ENCODE results near the gene ROPN1.
A peak's percentile ranks its signal among the peaks of the same experiment; 100 is the strongest.
"Not testable (repeated sequence)": the region's sequence is repeated elsewhere in the genome, so short reads cannot be mapped to it uniquely, and the experiment has no call there.

Gene ROPN1

DNA sequence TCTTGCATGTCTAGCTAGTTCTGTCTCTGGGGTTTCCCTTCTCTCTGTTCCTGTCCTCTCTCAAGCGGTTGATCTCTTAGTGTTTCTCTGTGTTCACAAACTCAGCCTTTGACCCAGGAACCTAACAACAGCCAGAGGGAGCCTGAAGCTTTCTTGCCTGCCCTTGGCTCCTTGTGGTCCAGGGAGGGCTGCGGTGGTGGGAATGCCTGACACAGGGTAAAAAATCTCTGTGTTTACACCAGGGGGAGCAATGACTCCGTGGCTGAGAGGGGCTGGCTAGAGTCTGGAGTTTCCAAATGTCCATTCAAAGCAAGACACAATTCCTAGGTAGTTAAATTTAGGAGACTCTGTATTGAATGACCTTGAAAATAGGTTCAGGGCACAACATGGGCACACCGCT is 24.6 kb upstream of the ROPN1 start:
- H3K4me1 Mint-ChIP-seq (ENCODE audit: low read depth); H3K4me3 Mint-ChIP-seq; H3K36me3 Mint-ChIP-seq (ENCODE audit: low read depth); H3K9me3 Mint-ChIP-seq: not testable (repeated sequence)
- peak overlapping the region; percentile 46 for H3K27ac Mint-ChIP-seq
- peaks cover 46% of the 10 kb centered on the region for H3K27me3 Mint-ChIP-seq (ENCODE audit: low read depth)

DNA sequence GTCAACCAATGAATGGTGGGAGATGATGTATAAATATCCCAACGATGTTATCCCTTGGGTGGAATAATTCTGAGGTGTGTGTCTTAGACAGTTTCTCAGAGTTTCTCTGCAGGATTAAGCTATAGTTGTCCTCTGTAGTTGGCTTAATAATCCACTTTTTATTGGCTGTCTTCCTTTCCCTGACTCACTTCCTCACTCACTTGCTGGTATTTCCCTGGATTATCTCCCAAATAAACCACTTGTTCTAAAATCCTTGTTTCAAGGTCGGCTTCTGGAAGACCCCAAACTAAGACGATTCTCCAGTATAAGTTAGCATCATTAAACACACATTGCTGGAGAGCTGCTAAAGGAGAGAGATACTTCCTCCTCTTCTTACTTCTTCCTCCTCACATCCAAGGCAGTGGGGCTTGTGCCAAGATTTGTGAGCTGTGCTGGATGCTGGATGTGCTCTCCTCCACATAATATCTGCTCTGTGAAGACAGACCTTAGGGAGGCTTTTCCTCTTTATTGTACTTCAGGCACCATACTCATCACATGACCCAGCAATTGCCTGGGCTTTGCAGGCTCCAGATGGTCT is 22.5 kb upstream of the ROPN1 start:
- Mint-ChIP-seq H3K27ac (no peak overlapping the region), H3K27me3 (ENCODE audit: low read depth) (peaks cover 41% of the 10 kb centered on the region), H3K4me1 (ENCODE audit: low read depth) (no peaks in the 10 kb centered on the region), H3K9me3 (no peaks in the 10 kb centered on the region), H3K4me3 (no peak overlapping the region), H3K36me3 (ENCODE audit: low read depth) (no peaks in the 10 kb centered on the region)

DNA sequence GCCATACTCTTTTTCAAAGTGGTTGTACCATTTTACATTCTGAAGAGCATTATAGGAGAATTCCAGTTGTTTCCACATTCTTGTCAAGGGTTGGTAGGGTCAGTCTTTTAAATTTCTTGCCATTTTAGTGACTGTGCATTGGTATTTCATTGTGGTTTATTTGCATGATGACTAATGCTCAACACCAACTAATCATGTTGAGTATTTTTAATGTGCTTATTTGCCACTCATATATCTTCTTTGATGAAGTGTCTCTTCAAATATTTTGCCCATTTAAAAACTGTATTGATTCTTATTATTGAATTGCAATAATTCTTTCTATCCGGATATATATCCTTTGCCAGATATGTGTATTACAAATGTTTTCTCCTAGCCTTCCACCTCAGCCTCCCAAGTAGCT is 16.4 kb upstream of the ROPN1 start:
- peaks cover 49% of the 10 kb centered on the region for H3K27me3 Mint-ChIP-seq (ENCODE audit: low read depth)
- H3K36me3 Mint-ChIP-seq (ENCODE audit: low read depth); H3K9me3 Mint-ChIP-seq; H3K4me1 Mint-ChIP-seq (ENCODE audit: low read depth); H3K4me3 Mint-ChIP-seq; H3K27ac Mint-ChIP-seq: not testable (repeated sequence)

DNA sequence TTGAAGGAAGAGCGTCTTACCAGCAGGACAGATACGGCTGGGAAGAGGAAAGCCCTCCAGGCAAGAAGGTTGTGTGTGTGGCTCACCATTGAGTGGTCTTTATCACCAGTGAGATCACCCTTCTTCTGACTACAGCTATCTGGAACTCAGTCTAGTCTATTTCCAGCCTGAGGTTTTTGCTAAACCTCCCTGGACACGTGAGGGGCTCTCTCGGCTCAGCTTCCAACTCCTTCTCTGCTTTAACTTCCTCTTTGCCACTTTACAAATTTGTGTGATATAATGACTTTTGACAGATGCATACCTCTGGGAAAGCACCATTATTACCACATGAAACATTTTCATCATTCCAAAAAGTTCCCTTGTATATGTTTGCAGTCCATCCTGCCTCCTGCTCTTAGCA is 15.3 kb upstream of the ROPN1 start:
- no peaks in the 10 kb centered on the region for H3K9me3 Mint-ChIP-seq
- no peaks in the 10 kb centered on the region for H3K36me3 Mint-ChIP-seq (ENCODE audit: low read depth)
- no peaks in the 10 kb centered on the region for H3K4me1 Mint-ChIP-seq (ENCODE audit: low read depth)
- no peak overlapping the region for H3K27ac Mint-ChIP-seq
- H3K27me3 Mint-ChIP-seq (ENCODE audit: low read depth), result peaks cover 56% of the 10 kb centered on the region
- H3K4me3 Mint-ChIP-seq, result no peak overlapping the region

DNA sequence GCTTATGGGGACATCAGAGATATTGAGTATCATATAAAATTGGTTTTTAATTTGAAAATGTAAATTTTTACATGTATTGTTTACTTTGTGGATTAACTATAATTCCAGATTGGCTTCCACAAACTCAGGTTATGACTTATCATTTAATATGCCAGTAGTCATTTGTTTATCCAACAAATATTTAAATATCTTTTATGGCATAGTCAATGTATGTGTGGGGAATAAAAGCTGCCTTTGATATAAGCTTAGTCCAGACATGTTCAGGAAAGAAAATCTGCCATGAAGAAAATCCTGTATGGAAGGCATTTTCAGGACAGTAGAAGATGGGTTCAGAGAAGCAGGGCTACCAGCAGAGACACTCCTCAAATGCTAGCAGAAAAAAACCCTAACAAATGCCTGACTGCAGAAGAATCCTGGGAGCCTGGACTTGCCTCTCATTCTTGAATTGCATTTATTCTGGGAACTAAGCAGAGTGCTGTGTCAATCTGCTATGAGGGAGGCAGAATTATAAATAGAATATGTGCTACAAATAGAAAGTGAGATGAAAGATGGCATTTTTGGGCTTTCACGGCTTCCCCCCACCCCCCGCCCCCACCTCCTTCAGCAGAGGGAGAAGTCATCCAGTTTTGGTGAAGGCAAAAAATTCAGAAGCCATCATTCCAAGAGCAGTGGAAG is 10.6 kb upstream of the ROPN1 start:
- H3K27me3 Mint-ChIP-seq (ENCODE audit: low read depth), result peaks cover 56% of the 10 kb centered on the region
- H3K27ac Mint-ChIP-seq; H3K9me3 Mint-ChIP-seq; H3K4me1 Mint-ChIP-seq (ENCODE audit: low read depth); H3K36me3 Mint-ChIP-seq (ENCODE audit: low read depth); H3K4me3 Mint-ChIP-seq: not testable (repeated sequence)

DNA sequence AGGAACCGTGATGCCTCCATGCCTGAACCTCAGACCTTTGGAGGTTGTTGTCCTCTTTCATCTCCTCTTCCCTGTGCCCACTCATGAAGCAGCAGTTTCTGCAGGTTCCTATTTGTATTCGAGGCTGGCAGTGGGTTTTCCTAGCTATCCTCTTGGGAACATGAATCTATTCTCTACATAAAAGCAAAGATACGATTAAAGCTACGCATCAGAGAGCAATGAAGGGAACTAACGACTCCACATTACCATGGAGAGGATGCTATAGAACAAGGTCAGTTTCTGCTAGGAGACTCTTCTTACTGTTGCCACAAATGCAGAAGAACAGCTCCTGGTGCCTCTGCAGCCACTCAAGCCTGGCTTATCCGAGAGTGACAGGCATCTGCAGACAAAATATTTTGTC is 9.4 kb upstream of the ROPN1 start:
- H3K27ac Mint-ChIP-seq; H3K4me3 Mint-ChIP-seq; H3K4me1 Mint-ChIP-seq (ENCODE audit: low read depth); H3K9me3 Mint-ChIP-seq; H3K36me3 Mint-ChIP-seq (ENCODE audit: low read depth): not testable (repeated sequence)
- H3K27me3 Mint-ChIP-seq (ENCODE audit: low read depth), result peaks cover 48% of the 10 kb centered on the region

DNA sequence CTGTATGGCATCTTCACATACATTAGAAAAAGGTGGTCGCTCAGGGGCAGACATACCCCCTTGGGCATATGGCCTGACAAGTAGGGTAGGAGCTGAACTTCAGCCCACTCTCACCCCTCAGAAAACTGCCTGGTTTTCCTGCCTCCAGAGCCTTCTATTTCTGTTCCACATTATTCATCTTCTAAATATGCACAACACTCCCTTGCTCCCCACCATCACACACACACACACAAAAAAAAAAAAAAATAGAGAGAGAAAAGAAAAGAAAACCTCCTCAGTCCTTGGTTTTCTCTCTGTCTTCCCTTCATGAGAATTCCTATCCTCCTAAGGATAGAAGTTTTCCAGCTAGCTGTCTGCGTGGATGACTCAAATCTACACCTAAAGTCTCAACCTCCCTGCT is 5.6 kb upstream of the ROPN1 start:
- Mint-ChIP-seq H3K36me3 (ENCODE audit: low read depth) (no peaks in the 10 kb centered on the region), H3K27ac (no peak overlapping the region), H3K4me1 (ENCODE audit: low read depth) (no peaks in the 10 kb centered on the region), H3K4me3 (no peak overlapping the region), H3K9me3 (no peaks in the 10 kb centered on the region), H3K27me3 (ENCODE audit: low read depth) (peaks cover 21% of the 10 kb centered on the region)

DNA sequence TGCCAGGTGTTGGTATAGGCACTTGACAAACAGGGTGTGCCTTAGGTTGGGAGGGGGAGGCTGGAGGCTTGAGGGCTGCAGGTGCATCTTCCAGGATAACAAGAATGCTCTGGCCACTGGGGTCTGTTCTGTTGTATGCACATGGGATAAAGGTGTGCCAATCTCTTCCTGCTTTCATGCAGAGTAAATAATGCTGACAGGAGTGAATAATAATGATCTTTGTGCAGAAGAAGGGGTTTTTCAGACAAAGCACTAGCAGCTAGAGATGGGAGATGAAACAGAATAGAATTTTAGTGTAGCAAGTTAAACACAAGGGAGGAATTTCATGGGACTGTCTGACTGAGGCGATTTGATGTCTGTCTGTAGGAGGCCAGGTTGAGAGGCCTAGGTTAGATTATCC is 1.9 kb upstream of the ROPN1 start:
- H3K4me1 Mint-ChIP-seq (ENCODE audit: low read depth), result no peaks in the 10 kb centered on the region
- peaks cover 37% of the 10 kb centered on the region for H3K27me3 Mint-ChIP-seq (ENCODE audit: low read depth)
- H3K27ac Mint-ChIP-seq, result no peak overlapping the region
- H3K9me3 Mint-ChIP-seq, result no peaks in the 10 kb centered on the region
- H3K36me3 Mint-ChIP-seq (ENCODE audit: low read depth), result no peaks in the 10 kb centered on the region
- no peak overlapping the region for H3K4me3 Mint-ChIP-seq

DNA sequence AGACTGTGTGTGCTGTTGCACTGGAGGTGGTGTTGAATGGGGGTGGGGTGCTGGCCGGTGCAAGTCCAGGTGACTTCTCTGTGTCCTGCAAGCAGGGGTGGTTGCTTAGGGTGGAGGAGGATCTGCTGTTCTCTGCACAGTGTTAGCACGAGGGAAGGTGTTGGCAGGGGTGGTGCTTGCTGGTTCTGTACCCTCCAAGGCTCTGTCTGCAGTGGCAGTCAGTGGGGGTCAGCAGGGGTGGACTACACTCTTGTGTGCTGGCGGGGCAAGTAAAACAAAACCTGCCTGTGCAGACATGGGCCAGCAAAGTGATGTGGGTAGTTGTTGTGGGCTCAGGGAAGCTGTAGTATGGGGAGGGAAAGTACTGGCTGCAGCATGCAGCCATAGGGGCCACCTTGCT is 5.5 kb downstream of the ROPN1 start:
- H3K4me3 Mint-ChIP-seq, result no peak overlapping the region
- no peaks in the 10 kb centered on the region for H3K4me1 Mint-ChIP-seq (ENCODE audit: low read depth)
- H3K36me3 Mint-ChIP-seq (ENCODE audit: low read depth), result no peaks in the 10 kb centered on the region
- H3K27me3 Mint-ChIP-seq (ENCODE audit: low read depth), result peaks cover 63% of the 10 kb centered on the region
- no peak overlapping the region for H3K27ac Mint-ChIP-seq
- no peaks in the 10 kb centered on the region for H3K9me3 Mint-ChIP-seq

DNA sequence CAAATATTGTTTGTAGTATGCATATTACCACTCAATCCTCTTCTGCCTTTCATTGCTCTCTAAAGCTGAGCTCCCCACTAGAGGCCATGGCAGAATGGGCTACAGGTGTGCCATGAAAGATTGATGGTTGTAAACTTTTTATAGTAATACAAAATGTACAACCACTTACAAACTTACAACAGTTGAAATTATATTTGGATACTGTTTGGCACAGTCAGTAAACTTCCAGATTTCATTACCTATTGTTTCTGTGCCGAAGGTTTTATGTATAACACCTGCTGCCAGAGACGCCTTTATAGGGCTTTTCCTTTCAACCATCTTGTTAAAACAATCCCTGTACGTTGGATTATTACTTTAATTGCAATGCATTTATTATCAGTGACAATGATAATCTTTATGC is 7.0 kb downstream of the ROPN1 start:
- Mint-ChIP-seq H3K27me3 (ENCODE audit: low read depth) (peaks cover 62% of the 10 kb centered on the region), H3K4me1 (ENCODE audit: low read depth) (no peaks in the 10 kb centered on the region), H3K36me3 (ENCODE audit: low read depth) (no peaks in the 10 kb centered on the region), H3K4me3 (no peak overlapping the region), H3K9me3 (no peaks in the 10 kb centered on the region), H3K27ac (no peak overlapping the region)

DNA sequence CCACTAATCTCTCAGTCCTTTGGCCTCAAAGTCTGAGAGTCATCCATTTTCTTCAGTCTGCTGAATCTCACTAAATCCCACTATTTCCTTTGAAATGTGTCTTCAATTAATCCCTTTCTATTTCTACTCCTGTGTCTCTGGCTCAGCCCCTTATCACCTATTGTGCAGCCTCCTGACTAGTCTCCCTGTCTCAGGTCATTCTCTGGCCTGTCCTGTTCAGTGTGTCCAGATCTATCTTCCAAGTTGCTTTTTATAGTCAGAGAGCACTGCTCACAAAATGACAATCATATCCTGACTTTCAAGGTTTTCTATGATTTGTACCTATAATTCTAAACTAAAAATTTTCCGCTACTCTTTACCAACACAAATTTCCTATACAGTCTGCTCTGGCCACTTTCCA is 7.6 kb downstream of the ROPN1 start:
- peaks cover 60% of the 10 kb centered on the region for H3K27me3 Mint-ChIP-seq (ENCODE audit: low read depth)
- H3K9me3 Mint-ChIP-seq, result no peaks in the 10 kb centered on the region
- H3K27ac Mint-ChIP-seq, result no peak overlapping the region
- no peak overlapping the region for H3K4me3 Mint-ChIP-seq
- H3K36me3 Mint-ChIP-seq (ENCODE audit: low read depth), result no peaks in the 10 kb centered on the region
- no peaks in the 10 kb centered on the region for H3K4me1 Mint-ChIP-seq (ENCODE audit: low read depth)

DNA sequence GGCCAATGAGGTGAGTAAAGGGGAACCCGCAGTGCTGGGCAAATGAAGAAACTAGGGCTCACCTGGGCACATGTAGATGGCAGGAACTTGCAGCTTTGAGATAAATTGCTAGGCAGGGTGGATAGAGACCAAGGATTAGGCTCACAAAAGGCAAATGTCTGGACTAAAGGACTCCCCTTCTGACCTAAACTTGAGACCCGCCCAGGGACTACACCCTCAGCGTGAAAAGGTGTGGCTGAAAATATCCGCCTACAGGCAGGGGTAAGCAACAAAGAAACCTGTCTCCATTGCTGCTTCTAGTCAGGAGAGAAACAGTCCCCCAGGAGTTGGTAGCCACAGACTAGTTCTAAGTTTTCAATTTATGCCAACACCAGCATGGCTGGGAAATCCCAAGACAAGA is 10.6 kb downstream of the ROPN1 start:
- not testable (repeated sequence) for H3K4me3 Mint-ChIP-seq; H3K36me3 Mint-ChIP-seq (ENCODE audit: low read depth); H3K9me3 Mint-ChIP-seq; H3K27ac Mint-ChIP-seq; H3K4me1 Mint-ChIP-seq (ENCODE audit: low read depth)
- H3K27me3 Mint-ChIP-seq (ENCODE audit: low read depth), result peaks cover 40% of the 10 kb centered on the region

DNA sequence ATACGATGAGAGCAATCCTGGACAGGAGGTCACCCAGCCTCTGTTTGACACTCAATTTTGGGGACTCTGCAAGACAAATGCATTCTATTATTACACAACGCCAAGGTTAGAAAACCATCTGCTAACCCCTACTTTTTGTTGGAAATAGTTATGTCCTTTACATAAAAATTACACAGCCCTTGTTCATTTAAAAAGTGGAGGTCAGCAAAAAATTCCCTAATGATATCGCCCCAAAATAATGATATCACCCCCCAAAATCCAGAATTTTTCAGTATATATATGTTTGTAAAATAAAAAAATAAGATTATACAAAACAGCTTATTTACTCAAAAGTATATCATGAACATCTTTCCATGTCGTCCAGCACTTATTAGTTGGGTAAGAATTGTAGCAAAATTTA is 11.4 kb downstream of the ROPN1 start:
- Mint-ChIP-seq H3K4me3 (no peak overlapping the region), H3K9me3 (no peaks in the 10 kb centered on the region), H3K27me3 (ENCODE audit: low read depth) (peaks cover 41% of the 10 kb centered on the region), H3K27ac (no peak overlapping the region), H3K4me1 (ENCODE audit: low read depth) (no peaks in the 10 kb centered on the region), H3K36me3 (ENCODE audit: low read depth) (no peaks in the 10 kb centered on the region)

DNA sequence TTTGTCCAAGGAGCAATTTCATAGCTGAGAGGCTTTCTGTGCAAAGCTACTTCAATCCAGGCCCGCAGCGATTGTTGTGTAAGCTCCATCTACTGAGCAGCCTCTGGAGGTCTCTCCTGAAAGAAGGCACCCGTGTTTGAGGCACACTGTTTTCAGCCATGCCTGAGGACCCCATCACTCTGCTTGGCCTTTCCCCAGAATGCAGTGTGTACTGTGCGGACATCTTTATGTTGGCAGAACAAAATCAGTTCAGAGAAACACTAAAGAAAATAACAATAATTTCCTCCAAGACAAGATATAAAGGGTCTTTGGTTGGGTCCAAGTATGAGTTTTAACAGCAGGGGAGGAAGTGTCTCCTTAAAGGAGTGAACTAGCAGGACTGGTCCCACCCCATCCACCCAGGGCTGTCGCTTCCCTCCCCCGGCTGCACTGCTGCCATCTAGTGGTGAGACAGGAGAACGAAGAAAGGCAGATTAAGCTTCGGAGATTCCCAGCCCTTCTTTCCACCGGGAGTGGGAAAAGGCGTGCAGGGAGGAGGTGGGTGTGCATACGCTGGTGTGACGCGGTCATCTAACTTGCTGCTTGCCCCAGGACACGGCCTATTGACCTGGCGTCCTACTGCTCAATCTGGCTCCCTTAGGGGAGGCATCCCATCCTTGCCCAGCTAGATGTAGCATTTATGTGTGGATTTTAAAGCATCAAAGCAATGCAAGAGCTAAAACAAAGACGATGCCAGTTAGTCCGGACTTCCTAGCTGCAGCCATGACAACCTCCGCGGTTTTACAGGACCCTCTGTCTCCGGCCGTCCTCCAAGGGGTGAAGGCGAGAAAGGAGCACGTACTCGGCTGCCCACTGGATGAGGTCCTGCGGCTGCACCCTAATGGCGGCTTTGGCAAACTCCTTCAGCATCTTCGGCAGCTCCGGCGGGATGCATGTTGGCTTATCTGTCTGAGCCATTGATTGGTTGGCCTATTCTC is 12.1 kb downstream of the ROPN1 start:
- H3K4me1 Mint-ChIP-seq (ENCODE audit: low read depth); H3K36me3 Mint-ChIP-seq (ENCODE audit: low read depth); H3K9me3 Mint-ChIP-seq; H3K4me3 Mint-ChIP-seq; H3K27ac Mint-ChIP-seq: not testable (repeated sequence)
- H3K27me3 Mint-ChIP-seq (ENCODE audit: low read depth), result peaks cover 41% of the 10 kb centered on the region

DNA sequence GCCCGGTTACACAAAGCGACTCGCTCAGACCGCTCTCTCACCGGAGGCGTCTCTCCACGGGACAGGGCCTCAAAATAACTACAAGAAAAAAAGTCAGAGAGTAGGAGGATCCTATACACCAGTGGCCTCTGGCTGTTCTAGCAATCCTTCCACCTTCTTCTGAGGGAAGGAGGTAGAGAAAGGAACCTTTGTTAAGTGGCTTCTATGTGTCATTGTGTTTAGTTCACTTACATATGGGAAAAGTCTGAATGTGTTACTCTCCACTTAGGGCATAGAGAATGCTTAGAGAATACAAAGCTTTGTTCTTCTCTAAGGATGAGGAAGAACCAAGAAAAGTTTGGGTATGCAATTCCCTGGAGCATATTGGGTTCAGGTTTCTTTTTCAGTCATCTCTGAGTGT is 15.0 kb downstream of the ROPN1 start:
- not testable (repeated sequence) for H3K36me3 Mint-ChIP-seq (ENCODE audit: low read depth); H3K27ac Mint-ChIP-seq; H3K9me3 Mint-ChIP-seq; H3K4me3 Mint-ChIP-seq; H3K4me1 Mint-ChIP-seq (ENCODE audit: low read depth)
- H3K27me3 Mint-ChIP-seq (ENCODE audit: low read depth), result peaks cover 33% of the 10 kb centered on the region

Data from T-helper 1 cell treated with Interleukin-12 subunit alpha and Interleukin-12 subunit beta and Interleukin-4 antibody, amounts not matched to agents 30 μg/mL and 1 μg/mL, for 36 hours (primary cell).